PC-3 (cell line): ENCODE data around the gene IRAK4. TPM values are rescaled to one million over a fixed set of nuclear protein-coding genes. Genes with fewer than 3 reads are reported as not detected.

ENCODE experiments used
- ATAC-seq: fragments of 200-7000 bp; cut with Tn5 transposase; 2 replicates; pipeline ENCODE4 v1.9.1; 2020; ENCODE audit warnings: mild to moderate bottlenecking, moderate library complexity
- BruUV-seq: library from RNA; stranded (reverse); fragments of 400-500 nt; replicated peaks from 2 replicates; lab custom pipeline; 2021; lab: Mats Ljungman, UMichigan
- CTCF ChIA-PET: fragments of 300-600 bp; sonication (Branson Sonifier 250); formaldehyde crosslinking; loops from one replicate; lab custom pipeline; 2022; ENCODE audit warnings: antibody characterized with exemption; lab: Charles Lee
- POLR2A ChIA-PET: fragments of 300-600 bp; sonication (Branson Sonifier 250); formaldehyde crosslinking; loops from one replicate; lab custom pipeline; 2022; ENCODE audit warnings: antibody characterized with exemption; ENCODE audit not compliant: unreplicated experiment; lab: Charles Lee
- DNase-seq: peaks from one replicate; pipeline ENCODE4 v3.0.0-alpha.2; 2015
- H2AFZ ChIP-seq: fragments of 300-600 bp; sonication (generic); 2 replicates; pipeline ENCODE4 v1.6.0; 2016; ENCODE audit warnings: antibody characterized with exemption, low read length
- H3F3A ChIP-seq: fragments of 300-600 bp; sonication (generic); one replicate; pipeline ENCODE4 v1.6.0; 2017; ENCODE audit warnings: antibody characterized with exemption, low read length, control low read depth, mild to moderate bottlenecking; ENCODE audit not compliant: unreplicated experiment
- H3K27ac ChIP-seq: fragments of 300-600 bp; sonication (generic); 2 replicates; pipeline ENCODE4 v1.5.1; 2016; ENCODE audit warnings: mild to moderate bottlenecking, low read length
- H3K27me3 ChIP-seq: fragments of 300-600 bp; sonication (generic); 2 replicates; pipeline ENCODE4 v1.6.1; 2016; ENCODE audit warnings: low read length, mixed read lengths
- H3K36me3 ChIP-seq: fragments of 300-600 bp; sonication (generic); 2 replicates; pipeline ENCODE4 v1.6.1; 2016; ENCODE audit warnings: low read depth, mixed run types, low read length, mixed read lengths
- H3K4me1 ChIP-seq: fragments of 300-600 bp; sonication (generic); 2 replicates; pipeline ENCODE4 v1.5.1; 2016; ENCODE audit warnings: low read length; ENCODE audit not compliant: insufficient read depth
- H3K4me2 ChIP-seq: fragments of 300-600 bp; sonication (generic); 2 replicates; pipeline ENCODE4 v1.6.0; 2016; ENCODE audit warnings: low read length
- H3K4me3 ChIP-seq: fragments of 300-600 bp; sonication (generic); 2 replicates; pipeline ENCODE4 v1.5.1; 2016; ENCODE audit warnings: mild to moderate bottlenecking, low read length, mixed read lengths
- H3K79me2 ChIP-seq: fragments of 300-600 bp; sonication (generic); 2 replicates; pipeline ENCODE4 v1.6.1; 2017; ENCODE audit warnings: low read length, mixed read lengths
- H3K9ac ChIP-seq: fragments of 300-600 bp; sonication (generic); 2 replicates; pipeline ENCODE4 v1.6.0; 2016; ENCODE audit warnings: mild to moderate bottlenecking, low read length
- H3K9me2 ChIP-seq: fragments of 300-600 bp; sonication (generic); replicated peaks from 2 replicates; pipeline ENCODE4 v1.6.1; 2016; ENCODE audit warnings: mixed run types, low read length, mixed read lengths
- H3K9me3 ChIP-seq: fragments of 300-600 bp; sonication (generic); 2 replicates; pipeline ENCODE4 v1.6.1; 2016; ENCODE audit warnings: low read length, mixed read lengths
- H4K20me1 ChIP-seq: fragments of 300-600 bp; sonication (generic); 2 replicates; pipeline ENCODE4 v1.6.1; 2016; ENCODE audit warnings: low read length, mixed read lengths
- EZH2 ChIP-seq: fragments of 300-600 bp; sonication (generic); IDR thresholded peaks from one replicate; pipeline ENCODE4 v1.6.1; 2017; ENCODE audit warnings: antibody characterized with exemption, mild to moderate bottlenecking, low read length; ENCODE audit not compliant: unreplicated experiment
- EZH2phosphoT487 ChIP-seq: fragments of 300-600 bp; sonication (generic); IDR thresholded peaks from 2 replicates; pipeline ENCODE4 v1.6.1; 2018; ENCODE audit warnings: mild to moderate bottlenecking, antibody characterized with exemption, low read length, borderline replicate concordance
- intact Hi-C: fragments of 100-400 bp; cut with micrococcal nuclease; formaldehyde crosslinking; loops from 2 replicates; pipeline ENCODE4 v1.9.0; 2023
- total RNA-seq: library from RNA; depleted of rRNA; stranded (reverse); fragments of >200 nt; gene quantifications from 2 replicates; pipeline ENCODE4 v1.2.3, GENCODE V29; 2014
- TF ChIP-seq, protein P1 (sequence below): fragments of 300-600 bp; sonication (generic); conservative IDR thresholded peaks from 2 replicates; pipeline ENCODE4 v1.5.1; 2017; ENCODE audit warnings: antibody characterized with exemption, low read depth, mild to moderate bottlenecking, low read length

The IRAK4 gene
- total RNA-seq, 1 experiment from 2014 or later = 8.9 TPM

DNA sequence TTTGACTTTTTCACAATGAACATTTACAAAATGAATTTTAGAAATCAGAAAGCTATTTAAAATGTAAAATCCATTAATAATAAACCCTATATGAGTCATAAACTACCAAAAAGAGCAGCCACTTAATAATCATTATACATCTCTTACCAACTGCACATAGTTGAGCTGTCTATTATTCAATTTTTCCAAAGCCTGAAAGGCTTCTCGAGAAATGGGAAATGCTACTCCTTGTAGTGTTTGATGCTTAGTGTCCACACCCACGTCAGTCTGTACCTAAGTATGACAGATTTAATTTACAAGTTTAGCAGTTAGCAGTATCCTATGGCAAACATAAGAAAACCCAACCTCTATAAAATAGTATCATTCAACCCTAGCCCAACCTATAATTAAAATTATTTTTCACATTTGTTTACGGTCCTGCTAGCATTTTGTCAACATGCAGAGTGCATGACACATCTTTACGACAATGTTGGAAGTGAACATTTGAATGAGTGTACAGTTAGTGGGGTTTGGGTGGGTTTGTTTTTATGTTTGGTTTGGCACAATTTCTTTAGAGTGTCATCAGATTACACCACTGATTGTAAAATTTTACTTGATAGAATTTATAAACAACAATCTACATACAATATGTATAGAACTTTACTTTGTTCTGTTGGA lies 38.9 kb downstream of the IRAK4 start:
- peak overlapping the region; percentile 75 for H3K27ac ChIP-seq
- intact Hi-C loops = loop anchor here (5.0 kb wide), 2 partner anchors 40 to 85 kb away; partner anchors contain the start of gene TMEM117
- no peaks in the 10 kb centered on the region for H3K9me3 ChIP-seq
- no peaks in the 10 kb centered on the region for H3K27me3 ChIP-seq
- POLR2A ChIA-PET = interaction anchor here (1.1 kb wide), 1 partner anchor 8 kb away, joined by 7 read pairs; the partner anchor contains the start of gene TWF1
- H3F3A ChIP-seq = peaks cover 20% of the 10 kb centered on the region
- no peaks in the 10 kb centered on the region for H4K20me1 ChIP-seq
- peak overlapping the region; percentile 47 for H3K9ac ChIP-seq
- H3K4me1 ChIP-seq = peaks cover 50% of the 10 kb centered on the region
- TF ChIP-seq EZH2phosphoT487 = no peak
- no peak for TF ChIP-seq EZH2
- TF ChIP-seq, protein P1, sequence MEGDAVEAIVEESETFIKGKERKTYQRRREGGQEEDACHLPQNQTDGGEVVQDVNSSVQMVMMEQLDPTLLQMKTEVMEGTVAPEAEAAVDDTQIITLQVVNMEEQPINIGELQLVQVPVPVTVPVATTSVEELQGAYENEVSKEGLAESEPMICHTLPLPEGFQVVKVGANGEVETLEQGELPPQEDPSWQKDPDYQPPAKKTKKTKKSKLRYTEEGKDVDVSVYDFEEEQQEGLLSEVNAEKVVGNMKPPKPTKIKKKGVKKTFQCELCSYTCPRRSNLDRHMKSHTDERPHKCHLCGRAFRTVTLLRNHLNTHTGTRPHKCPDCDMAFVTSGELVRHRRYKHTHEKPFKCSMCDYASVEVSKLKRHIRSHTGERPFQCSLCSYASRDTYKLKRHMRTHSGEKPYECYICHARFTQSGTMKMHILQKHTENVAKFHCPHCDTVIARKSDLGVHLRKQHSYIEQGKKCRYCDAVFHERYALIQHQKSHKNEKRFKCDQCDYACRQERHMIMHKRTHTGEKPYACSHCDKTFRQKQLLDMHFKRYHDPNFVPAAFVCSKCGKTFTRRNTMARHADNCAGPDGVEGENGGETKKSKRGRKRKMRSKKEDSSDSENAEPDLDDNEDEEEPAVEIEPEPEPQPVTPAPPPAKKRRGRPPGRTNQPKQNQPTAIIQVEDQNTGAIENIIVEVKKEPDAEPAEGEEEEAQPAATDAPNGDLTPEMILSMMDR = no peak
- H3K4me2 ChIP-seq = peak overlapping the region; percentile 71
- no TSS peak for BruUV-seq
- peak overlapping the region; percentile 32; the same call in 1 of the 2 replicates for H3K4me3 ChIP-seq
- peak; percentile 61 for ATAC-seq
- H2AFZ ChIP-seq = no peak overlapping the region
- CTCF ChIA-PET = interaction anchor here (0.7 kb wide), 1 partner anchor 8 kb away, joined by 4 read pairs; the partner anchor contains the start of gene TWF1
- peak; percentile 81 for DNase-seq
- H3K36me3 ChIP-seq = peaks cover 48% of the 10 kb centered on the region
- H3K79me2 ChIP-seq = peaks cover 14% of the 10 kb centered on the region
- H3K9me2 ChIP-seq = no peaks in the 10 kb centered on the region

GRCh38 chr12:43805149-43805859 lies 46.6 kb downstream of the IRAK4 start:
- peak overlapping the region; percentile 90 for H3K9ac ChIP-seq
- H2AFZ ChIP-seq = peak overlapping the region; percentile 94
- H3K79me2 ChIP-seq = peaks cover 54% of the 10 kb centered on the region
- peak overlapping the region; percentile 91 for H3K4me3 ChIP-seq
- BruUV-seq = TSS peak; percentile 51
- no peaks in the 10 kb centered on the region for H3F3A ChIP-seq
- H3K4me2 ChIP-seq = peak overlapping the region; percentile 88
- H3K4me1 ChIP-seq = peaks cover 23% of the 10 kb centered on the region
- ChIA-PET CTCF (interaction anchor here (0.7 to 1.1 kb wide), 2 partner anchors 8 to 77 kb away, joined by 3 to 4 read pairs; no protein-coding TSS in a partner anchor), POLR2A (interaction anchor here (1.2 kb wide), 1 partner anchor 8 kb away, joined by 7 read pairs; no protein-coding TSS in a partner anchor)
- ATAC-seq (peak; percentile 14), DNase-seq (no peak)
- peaks cover 21% of the 10 kb centered on the region for H3K36me3 ChIP-seq
- no peak for TF ChIP-seq EZH2
- TF ChIP-seq EZH2phosphoT487 = no peak
- TF ChIP-seq, protein P1 = no peak
- no peaks in the 10 kb centered on the region for H3K9me2 ChIP-seq
- no peaks in the 10 kb centered on the region for H3K27me3 ChIP-seq
- H3K9me3 ChIP-seq = no peaks in the 10 kb centered on the region
- intact Hi-C loops = no loop called here
- H4K20me1 ChIP-seq = peaks cover 23% of the 10 kb centered on the region; the same call in 1 of the 2 replicates
- H3K27ac ChIP-seq = peak overlapping the region; percentile 71
